Peyer's patch (tissue), 4 donors: Measurements from ENCODE around the gene REPS1.

Experiments
- POLR2A ChIP-seq, 2 donors: fragments of 450-650 bp; IDR thresholded peaks; one replicate each; pipeline ENCODE4 v1.5.1; 2017; ENCODE audit warnings: antibody characterized with exemption in 2 of 2, mild to moderate bottlenecking in 2 of 2, moderate library complexity in 2 of 2
- TF ChIP-seq, protein P1 (sequence below), 6 experiments: fragments of 450-650 bp in 4 of 6; fragments of 200-600 bp in 2 of 6; sonication (generic) in 1 of 6; IDR thresholded peaks; one replicate each; pipeline ENCODE4 v1.5.1; 2017 to 2019; ENCODE audit warnings: antibody characterized with exemption in 6 of 6, mild to moderate bottlenecking in 3 of 6, moderate library complexity in 1 of 6

DNA sequence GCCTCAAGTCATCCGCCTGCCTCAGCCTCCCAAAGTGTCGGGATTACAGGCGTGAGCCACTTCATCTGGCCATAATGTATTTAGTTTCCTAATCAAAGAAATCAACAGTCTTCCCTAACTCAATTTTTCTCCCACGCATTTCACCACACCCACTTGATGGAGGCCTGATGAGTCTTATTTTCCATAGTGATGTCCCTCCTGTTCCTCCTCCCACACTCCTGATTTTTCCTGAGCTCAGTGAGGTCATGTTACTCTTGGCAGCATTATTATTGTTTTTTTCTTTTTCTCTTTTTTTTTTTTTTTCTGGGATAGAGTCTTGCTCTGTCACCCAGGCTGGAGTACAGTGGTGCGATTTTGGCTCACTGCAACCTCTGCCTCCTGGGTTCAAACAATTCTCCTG, 49.4 kb upstream of the REPS1 start:
- TF ChIP-seq, protein P1, sequence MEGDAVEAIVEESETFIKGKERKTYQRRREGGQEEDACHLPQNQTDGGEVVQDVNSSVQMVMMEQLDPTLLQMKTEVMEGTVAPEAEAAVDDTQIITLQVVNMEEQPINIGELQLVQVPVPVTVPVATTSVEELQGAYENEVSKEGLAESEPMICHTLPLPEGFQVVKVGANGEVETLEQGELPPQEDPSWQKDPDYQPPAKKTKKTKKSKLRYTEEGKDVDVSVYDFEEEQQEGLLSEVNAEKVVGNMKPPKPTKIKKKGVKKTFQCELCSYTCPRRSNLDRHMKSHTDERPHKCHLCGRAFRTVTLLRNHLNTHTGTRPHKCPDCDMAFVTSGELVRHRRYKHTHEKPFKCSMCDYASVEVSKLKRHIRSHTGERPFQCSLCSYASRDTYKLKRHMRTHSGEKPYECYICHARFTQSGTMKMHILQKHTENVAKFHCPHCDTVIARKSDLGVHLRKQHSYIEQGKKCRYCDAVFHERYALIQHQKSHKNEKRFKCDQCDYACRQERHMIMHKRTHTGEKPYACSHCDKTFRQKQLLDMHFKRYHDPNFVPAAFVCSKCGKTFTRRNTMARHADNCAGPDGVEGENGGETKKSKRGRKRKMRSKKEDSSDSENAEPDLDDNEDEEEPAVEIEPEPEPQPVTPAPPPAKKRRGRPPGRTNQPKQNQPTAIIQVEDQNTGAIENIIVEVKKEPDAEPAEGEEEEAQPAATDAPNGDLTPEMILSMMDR (IDR thresholded peaks at IDR 0.05), result no peak
- no peak for TF ChIP-seq POLR2A (IDR thresholded peaks at IDR 0.05)
